Peyer's patch (tissue), 4 donors: Measurements from ENCODE around the gene AP4E1. TPM values are rescaled to one million over a fixed set of nuclear protein-coding genes. Genes with fewer than 3 reads are reported as not detected.
"Not testable (repeated sequence)": the region's sequence is repeated elsewhere in the genome, so short reads cannot be mapped to it uniquely, and the experiment has no call there.

Experiments used
- DNase-seq, 3 donors: peaks; one replicate each; pipeline ENCODE4 v3.0.0-alpha.2; 2017 to 2019
- H3K27ac ChIP-seq, 4 donors: fragments of 200-600 bp; sonication (generic); one replicate each; pipeline ENCODE4 v1.5.1; 2016 to 2019
- H3K27me3 ChIP-seq, 2 donors: fragments of 200-600 bp; sonication (generic); one replicate each; pipeline ENCODE4 v1.5.1; 2019
- H3K36me3 ChIP-seq, 3 donors: fragments of 200-600 bp; sonication (generic); one replicate each; pipeline ENCODE4 v1.5.1; 2016 to 2019
- H3K4me1 ChIP-seq, 4 donors: fragments of 200-600 bp; sonication (generic); one replicate each; pipeline ENCODE4 v1.5.1; 2016 to 2019
- H3K4me3 ChIP-seq, 4 donors: fragments of 200-600 bp; sonication (generic); 1 replicate in 3 of 4; 2 replicates in 1 of 4; pipeline ENCODE4 v1.5.1; 2016 to 2019; ENCODE audit warnings: mild to moderate bottlenecking in 1 of 4
- H3K9me3 ChIP-seq, 4 donors: fragments of 200-600 bp; sonication (generic); one replicate each; pipeline ENCODE4 v1.5.1; 2016 to 2019; ENCODE audit warnings: mild to moderate bottlenecking in 1 of 4
- POLR2A ChIP-seq, 2 donors: fragments of 450-650 bp; IDR thresholded peaks; one replicate each; pipeline ENCODE4 v1.5.1; 2017; ENCODE audit warnings: antibody characterized with exemption in 2 of 2, mild to moderate bottlenecking in 2 of 2, moderate library complexity in 2 of 2
- total RNA-seq, 4 donors: library from RNA; depleted of rRNA; stranded (reverse); fragments of >200 nt; gene quantifications; one replicate each; pipeline ENCODE4 v1.1.0, GENCODE V29; 2016
- TF ChIP-seq, protein P1 (sequence below), 6 experiments: fragments of 450-650 bp in 4 of 6; fragments of 200-600 bp in 2 of 6; sonication (generic) in 1 of 6; IDR thresholded peaks; one replicate each; pipeline ENCODE4 v1.5.1; 2017 to 2019; ENCODE audit warnings: antibody characterized with exemption in 6 of 6, mild to moderate bottlenecking in 3 of 6, moderate library complexity in 1 of 6

Gene AP4E1
- total RNA-seq, 4 donors from 2014 or later: 8.3 to 13.7 (median 11.9) TPM

DNA sequence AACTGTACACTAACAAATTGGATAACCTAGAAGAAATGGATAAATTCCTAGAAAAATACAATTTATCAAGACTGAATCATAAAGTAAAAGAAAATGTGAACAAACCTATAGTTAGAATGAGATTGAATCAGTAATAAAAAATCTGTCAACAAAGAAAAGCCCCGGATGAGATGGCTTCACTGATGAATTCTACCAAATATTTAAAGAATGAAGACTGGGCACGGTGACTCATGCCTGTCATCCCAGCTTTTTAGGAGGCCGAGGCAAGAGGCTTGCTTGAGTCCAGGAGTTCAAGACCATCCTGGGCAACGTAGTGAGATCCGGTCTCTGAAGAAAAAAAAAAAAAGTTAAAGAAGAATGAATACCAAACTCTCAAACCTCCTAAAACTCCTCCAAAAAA is 17.7 kb upstream of the AP4E1 start:
- Histone ChIP-seq H3K36me3 (no peaks in the 10 kb centered on the region), H3K9me3 (no peaks in the 10 kb centered on the region), H3K4me3 (no peak overlapping the region), H3K27ac (no peak overlapping the region), H3K4me1 (no peaks in the 10 kb centered on the region), H3K27me3 (no peaks in the 10 kb centered on the region)
- TF ChIP-seq, protein P1, sequence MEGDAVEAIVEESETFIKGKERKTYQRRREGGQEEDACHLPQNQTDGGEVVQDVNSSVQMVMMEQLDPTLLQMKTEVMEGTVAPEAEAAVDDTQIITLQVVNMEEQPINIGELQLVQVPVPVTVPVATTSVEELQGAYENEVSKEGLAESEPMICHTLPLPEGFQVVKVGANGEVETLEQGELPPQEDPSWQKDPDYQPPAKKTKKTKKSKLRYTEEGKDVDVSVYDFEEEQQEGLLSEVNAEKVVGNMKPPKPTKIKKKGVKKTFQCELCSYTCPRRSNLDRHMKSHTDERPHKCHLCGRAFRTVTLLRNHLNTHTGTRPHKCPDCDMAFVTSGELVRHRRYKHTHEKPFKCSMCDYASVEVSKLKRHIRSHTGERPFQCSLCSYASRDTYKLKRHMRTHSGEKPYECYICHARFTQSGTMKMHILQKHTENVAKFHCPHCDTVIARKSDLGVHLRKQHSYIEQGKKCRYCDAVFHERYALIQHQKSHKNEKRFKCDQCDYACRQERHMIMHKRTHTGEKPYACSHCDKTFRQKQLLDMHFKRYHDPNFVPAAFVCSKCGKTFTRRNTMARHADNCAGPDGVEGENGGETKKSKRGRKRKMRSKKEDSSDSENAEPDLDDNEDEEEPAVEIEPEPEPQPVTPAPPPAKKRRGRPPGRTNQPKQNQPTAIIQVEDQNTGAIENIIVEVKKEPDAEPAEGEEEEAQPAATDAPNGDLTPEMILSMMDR (IDR thresholded peaks at IDR 0.05): no peak
- TF ChIP-seq POLR2A (IDR thresholded peaks at IDR 0.05): no peak
- DNase-seq: no peak

DNA sequence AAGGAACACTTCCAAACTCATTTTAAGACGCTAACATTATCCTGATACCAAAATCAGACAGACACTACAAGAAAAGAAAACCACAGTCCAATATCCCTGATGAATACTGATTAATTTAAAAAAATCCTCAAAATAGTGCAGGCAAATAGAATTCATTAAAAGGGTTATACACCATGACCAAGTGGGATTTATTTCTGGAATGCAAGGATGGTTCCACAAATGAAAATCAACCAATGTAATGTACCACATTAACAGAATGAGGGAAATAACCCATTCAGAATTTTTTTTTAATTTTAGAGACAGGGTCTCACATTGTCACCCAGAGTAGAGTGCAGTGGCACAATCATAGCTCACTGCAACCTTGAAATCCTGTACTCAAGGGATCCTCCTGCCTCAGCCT is 17.3 kb upstream of the AP4E1 start:
- no peaks in the 10 kb centered on the region for H3K36me3 ChIP-seq
- no peaks in the 10 kb centered on the region for H3K4me1 ChIP-seq
- no peaks in the 10 kb centered on the region for H3K27me3 ChIP-seq
- H3K4me3 ChIP-seq: no peak overlapping the region
- TF ChIP-seq POLR2A (IDR thresholded peaks at IDR 0.05): no peak
- TF ChIP-seq, protein P1 (IDR thresholded peaks at IDR 0.05): no peak
- no peak overlapping the region for H3K27ac ChIP-seq
- no peaks in the 10 kb centered on the region for H3K9me3 ChIP-seq
- no peak for DNase-seq

DNA sequence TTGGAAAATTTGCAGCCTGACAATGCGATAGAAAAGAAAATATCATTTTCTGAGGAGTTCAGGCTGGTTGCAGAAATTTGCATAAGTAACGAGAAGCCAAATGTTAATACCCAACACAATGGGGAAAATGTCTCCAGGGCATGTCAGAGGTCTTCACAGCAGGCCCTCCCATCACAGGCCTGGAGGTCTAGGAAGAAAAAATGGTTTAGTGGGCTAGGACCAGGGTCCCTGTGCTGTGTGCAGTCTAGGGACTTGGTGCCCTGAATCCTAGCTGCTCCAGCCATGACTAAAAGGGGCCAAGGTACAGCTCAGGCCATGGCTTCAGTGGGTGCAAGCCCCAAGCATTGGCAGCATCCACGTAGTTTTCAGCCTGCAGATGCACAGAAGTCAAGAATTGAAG is 14.5 kb upstream of the AP4E1 start:
- no peaks in the 10 kb centered on the region for H3K4me1 ChIP-seq
- no peak overlapping the region for H3K4me3 ChIP-seq
- TF ChIP-seq POLR2A (IDR thresholded peaks at IDR 0.05): no peak
- TF ChIP-seq, protein P1 (IDR thresholded peaks at IDR 0.05): no peak
- H3K27me3 ChIP-seq: no peaks in the 10 kb centered on the region
- no peaks in the 10 kb centered on the region for H3K36me3 ChIP-seq
- DNase-seq: no peak
- no peaks in the 10 kb centered on the region for H3K9me3 ChIP-seq
- no peak overlapping the region for H3K27ac ChIP-seq

DNA sequence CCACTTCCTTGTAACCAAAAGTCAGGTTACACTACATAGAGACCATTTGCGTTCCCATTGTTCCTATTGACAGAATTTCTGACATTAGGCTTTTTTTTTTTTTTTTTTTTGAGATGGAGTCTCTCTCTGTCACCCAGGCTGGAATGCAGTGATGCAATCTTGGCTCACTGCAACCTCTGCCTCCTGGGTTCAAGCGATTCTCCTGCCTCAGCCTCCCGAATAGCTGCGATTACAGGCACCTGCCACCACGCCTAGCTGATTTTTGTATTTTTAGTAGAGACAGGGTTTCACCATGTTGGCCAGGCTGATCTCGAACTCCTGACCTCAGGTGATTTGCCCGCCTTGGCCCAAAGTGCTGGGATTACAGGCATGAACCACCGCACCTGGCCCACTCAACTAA is 7.1 kb upstream of the AP4E1 start:
- not testable (repeated sequence) for H3K4me1 ChIP-seq, H3K9me3 ChIP-seq, H3K27ac ChIP-seq, H3K4me3 ChIP-seq, H3K27me3 ChIP-seq, H3K36me3 ChIP-seq, DNase-seq

DNA sequence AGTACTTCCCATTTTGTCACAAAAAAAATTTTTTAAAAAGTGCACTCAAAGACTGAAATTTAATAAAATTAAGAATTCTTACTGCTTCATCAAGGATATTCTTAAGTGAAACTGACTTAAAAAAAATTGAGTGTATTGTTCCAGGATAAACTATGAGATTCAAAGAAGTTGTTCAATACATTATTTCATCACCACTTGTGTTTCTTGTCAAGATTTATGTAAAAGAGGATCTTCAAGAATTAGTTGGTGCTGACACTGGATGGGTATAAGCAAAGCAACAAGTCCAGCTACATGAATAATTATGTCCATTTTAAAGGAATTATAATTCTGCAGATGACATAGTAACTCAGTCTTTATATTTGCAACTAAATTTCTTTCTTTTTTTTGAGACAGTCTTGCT is 4.3 kb upstream of the AP4E1 start:
- no peak for TF ChIP-seq POLR2A (IDR thresholded peaks at IDR 0.05)
- TF ChIP-seq, protein P1 (IDR thresholded peaks at IDR 0.05): no peak
- Histone ChIP-seq H3K4me1 (peaks cover 0 to 12% (median 0%) of the 10 kb centered on the region in 4 donors), H3K9me3 (no peaks in the 10 kb centered on the region), H3K27ac (no peak overlapping the region), H3K27me3 (no peaks in the 10 kb centered on the region), H3K36me3 (no peaks in the 10 kb centered on the region), H3K4me3 (no peak overlapping the region)
- no peak for DNase-seq

DNA sequence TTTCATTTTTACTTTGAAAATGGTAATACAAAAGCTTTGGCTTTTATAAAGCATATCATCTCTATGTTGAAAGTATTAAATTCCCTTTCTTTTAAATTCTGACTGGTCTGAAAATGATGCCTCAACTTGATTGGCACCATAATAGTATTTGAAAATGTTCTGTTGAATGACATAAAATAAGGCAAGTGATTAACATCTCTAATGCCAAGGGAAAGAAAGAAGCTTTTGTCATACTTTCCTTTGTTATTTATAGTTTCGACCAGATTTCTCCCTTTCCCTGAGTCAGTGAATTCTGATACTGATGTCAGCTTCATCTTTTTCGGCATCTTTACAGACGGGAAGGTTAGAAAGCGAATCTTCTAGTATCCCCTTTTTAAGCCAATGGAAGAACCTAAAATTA is 3.4 kb upstream of the AP4E1 start:
- DNase-seq: no peak
- Histone ChIP-seq H3K27ac (no peak overlapping the region), H3K9me3 (no peaks in the 10 kb centered on the region), H3K36me3 (no peaks in the 10 kb centered on the region), H3K4me3 (no peak overlapping the region), H3K4me1 (peaks cover 0 to 19% (median 0%) of the 10 kb centered on the region in 4 donors), H3K27me3 (no peaks in the 10 kb centered on the region)
- no peak for TF ChIP-seq POLR2A (IDR thresholded peaks at IDR 0.05)
- TF ChIP-seq, protein P1 (IDR thresholded peaks at IDR 0.05): no peak
